ENCODE measurements around the gene CYP11A1.
"Not testable (repeated sequence)": the region's sequence is repeated elsewhere in the genome, so short reads cannot be mapped to it uniquely, and the experiment has no call there.

CYP11A1 gene

DNA sequence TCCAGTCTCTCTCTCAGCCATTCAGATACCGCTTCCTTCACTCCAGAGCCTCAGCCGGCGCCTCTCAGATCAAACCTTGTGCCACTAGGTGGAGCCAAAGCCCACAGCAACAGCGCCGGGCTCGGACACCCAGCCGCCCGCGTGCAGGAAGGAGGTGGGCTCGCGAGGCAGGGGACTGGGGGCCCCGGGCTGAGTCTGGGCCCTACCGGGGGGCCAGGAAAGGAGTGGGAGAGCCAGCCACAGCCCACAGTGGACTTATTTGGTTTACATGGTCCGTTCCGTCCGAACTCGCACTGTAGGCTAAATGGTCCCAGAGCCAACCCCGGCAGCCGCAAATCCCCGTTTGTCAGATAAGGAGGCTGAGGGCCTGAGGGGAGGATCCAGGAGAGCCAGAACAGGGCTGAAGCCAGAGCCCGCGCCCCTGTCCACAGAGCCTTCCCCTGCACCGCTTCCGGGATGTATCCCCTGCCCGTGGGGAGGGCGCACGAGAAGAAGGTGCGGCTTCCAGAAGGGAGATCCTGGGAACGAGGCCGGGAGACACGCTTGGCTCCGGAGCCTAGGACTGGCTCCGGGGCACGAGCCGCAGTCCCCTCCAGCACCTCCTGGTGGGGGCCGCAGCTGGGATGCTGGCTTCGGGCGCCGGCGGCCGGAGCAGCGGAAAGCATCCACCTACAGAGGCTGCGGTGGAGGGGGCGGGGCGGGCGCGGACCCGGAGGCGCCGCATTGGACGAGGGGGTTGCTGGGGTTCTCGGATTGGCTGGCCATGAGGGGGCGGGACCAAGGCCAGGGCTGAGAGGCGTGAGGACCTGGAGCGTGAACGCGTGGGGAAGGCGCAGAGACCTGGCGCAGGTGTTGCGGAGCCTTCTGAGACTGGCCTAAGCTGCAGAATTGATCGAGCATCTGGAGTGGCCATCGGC, 6.5 kb upstream of the CYP11A1 start:
- DNase-seq = peak; percentile 96

DNA sequence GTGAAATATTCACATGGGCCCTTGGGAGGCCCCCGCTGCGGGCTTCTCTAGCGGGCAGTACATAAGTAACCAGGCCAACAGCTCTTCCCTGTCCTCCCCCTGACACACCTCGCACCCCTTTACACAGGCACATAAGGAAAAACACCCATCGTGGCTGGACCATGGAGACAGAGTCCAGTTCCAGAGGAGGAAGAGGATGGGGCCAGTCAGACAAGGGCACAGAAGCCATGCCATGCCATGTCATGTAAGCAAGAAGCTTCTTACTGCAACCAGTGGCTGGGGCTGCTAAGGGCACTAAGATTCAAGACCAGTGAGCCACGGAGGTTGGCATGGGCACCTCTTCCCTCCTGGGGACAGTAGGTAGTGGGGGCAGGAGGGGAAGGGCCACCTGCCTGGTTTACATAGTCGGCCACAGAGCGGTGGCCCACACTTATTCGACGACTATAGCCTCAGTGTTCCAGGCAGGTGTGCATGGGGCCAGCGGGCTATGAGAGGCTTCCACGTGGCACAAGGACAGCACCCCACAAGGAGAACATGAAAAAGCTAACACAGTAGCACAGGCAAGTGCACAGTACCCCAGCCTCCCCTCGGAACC, 5.7 kb upstream of the CYP11A1 start:
- DNase-seq = no peak

- DNase-seq = no peak
Observed at GRCh38 chr15:74370471-74370870, 3.0 kb upstream of the CYP11A1 start.

DNA sequence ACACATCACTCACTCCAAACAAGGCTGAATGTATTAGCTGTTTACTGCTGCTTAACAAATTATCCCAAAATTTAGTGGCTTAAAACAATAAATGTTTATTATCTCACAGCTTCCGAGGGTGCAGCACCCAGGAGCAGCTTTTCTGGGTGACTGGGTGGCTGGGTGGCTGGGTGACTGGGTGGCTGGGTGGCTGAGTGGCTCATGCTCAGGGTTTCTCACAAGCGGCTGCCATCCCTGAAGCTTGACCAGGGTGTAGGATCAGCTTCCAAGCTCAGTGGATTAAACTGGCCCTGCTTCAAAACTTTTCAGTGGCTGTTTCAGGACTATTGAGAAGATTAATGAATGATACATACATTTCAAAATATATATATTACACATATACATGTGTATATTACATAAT, 2.3 kb upstream of the CYP11A1 start:
- DNase-seq = no peak

- no peak for DNase-seq
Observed at GRCh38 chr15:74369084-74369745, 1.8 kb upstream of the CYP11A1 start.

DNA sequence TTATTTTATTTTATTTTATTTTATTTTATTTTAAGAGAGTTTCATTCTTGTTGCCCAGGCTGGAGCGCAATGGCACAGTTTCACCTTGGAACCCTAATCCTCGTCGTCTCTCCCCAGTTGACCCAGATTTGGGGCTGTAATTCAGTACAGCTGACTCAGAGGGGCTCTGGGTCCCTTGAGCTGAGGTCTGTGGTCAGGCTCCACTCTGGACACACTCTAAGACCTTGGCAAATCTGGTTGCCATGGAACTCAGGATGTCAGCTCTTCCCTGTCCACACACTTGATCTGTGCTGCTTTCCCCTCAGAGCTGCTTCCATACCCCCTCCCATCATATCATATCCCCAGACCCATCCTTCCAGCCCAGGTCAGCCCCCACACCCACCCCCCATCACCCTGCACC, 675 bp upstream of the CYP11A1 start:
- no peak for DNase-seq

- DNase-seq = peak; percentile 9
Observed at GRCh38 chr15:74365598-74366445, 1.6 kb downstream of the CYP11A1 start.

DNA sequence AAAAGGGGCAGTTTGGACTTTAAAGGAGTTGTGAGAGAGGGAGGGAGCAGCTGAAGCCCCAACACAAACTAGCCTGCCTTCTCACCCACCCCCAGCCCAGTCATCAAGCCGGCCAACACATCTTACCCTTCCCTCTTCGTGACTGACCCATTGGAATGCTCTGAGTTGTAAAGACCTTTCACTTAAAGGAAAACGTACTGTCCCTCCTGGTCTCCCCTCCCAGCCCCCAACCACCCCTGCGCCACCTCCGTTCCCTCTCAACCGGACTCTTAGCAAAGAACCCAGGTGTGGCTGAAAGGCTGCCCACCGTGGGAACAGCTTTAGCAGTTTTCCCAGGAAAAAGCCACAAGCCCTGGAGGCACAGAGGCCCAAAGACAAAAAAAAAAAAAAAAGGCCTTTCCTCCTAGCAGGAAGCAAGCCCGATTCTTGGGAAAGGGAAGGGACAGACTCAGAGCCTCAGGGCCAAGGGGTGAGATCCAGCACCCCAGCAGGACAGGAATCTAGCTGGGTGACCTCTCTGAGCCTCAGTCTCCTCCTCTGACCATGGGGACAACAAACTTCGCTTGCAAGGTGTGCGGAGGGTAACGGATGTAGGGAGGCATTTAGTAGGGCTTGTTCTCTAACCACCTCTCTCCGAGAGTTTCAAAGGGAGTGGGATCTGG, 2.4 kb downstream of the CYP11A1 start:
- no peak for DNase-seq

- no peak for DNase-seq
Observed at GRCh38 chr15:74362482-74362881, 5.0 kb downstream of the CYP11A1 start.

DNA sequence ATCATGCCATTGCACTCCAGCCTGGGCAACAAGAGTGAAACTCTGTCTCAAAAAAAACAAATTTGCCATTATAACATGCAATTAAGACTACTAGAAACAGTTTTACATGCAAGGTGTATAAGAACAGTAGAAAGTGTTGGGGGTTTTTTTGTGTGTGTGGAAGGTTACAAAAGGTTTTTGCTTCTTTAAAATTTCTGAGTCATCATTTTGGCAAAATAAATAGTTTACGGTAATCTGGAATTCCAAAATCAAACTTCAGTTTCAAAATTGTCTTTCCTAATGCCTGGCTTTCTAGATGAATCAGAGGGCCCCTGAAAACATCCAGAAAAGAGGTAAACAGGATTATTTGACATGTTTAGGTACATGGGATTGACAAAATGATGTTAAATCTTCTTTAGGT, 6.6 kb downstream of the CYP11A1 start:
- not testable (repeated sequence) for DNase-seq

DNA sequence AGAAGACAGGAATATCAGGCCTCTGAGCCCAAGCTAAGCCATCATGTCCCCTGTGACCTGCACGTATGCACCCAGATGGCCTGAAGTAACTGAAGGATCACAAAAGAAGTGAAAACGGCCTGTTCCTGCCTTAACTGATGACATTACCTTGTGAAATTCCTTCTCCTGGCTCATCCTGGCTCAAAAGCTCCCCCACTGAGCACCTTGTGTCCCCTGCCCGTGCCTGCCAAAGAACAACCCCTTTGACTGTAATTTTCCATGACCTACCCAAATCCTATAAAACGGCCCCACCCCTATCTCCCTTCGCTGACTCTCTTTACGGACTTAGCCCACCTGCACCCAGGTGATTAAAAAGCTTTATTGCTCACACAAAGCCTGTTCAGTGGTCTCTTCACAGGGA, 8.1 kb downstream of the CYP11A1 start:
- DNase-seq = not testable (repeated sequence)

- not testable (repeated sequence) for DNase-seq
Observed at GRCh38 chr15:74357514-74357913, 9.9 kb downstream of the CYP11A1 start.

GRCh38 chr15:74356050-74356449, 11.4 kb downstream of the CYP11A1 start:
- not testable (repeated sequence) for DNase-seq

GRCh38 chr15:74353992-74354391, 13.5 kb downstream of the CYP11A1 start:
- not testable (repeated sequence) for DNase-seq

- no peak for DNase-seq
Observed at GRCh38 chr15:74352393-74352910, 15.0 kb downstream of the CYP11A1 start.

- DNase-seq = no peak
Observed at GRCh38 chr15:74351670-74352069, 15.8 kb downstream of the CYP11A1 start.

DNA sequence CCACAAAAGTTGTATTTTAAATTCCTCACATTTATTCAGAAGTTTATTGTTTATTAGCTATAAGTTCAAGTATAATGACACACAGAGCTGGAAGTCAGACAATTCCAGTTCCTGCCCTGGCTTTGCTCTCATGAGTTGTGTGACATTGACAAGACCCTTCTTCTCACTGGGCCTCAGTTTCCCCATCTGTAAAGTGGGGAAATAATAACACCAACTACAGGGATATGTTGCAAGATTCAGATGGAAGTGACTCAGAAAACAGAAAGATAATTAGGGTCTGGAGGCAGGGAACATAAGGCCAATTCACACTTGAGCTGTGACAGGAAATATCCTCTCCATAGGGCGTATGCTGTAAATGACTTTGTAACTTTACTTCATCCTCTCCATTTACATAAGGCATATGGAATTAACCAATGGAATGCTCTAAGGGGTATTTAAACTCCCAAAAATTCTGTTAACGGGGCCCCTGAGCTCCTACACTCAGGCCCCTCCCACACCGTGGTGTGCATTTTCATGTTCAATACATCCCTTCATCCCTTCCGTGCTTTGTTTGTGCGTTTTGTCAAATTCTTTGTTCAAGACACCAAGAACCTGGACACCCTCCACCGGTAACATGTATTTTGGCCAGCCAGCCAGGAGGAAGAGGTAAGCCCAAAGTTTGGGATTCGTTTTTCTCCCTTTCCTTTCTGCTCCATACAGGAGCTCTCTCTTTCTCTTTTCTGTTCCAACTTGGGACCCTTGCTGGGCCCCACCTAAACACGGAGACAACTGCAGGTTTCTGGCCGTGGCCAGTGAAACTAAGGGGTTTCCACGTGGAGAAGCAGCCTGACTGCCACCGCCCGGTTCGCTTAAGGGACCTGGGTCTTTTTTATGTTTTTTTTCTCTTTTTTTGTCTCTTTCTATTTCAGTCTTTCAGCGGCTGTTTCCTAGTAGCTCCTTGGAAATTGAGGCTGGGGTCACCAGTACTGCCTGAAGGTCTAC, 16.9 kb downstream of the CYP11A1 start:
- DNase-seq = no peak

- DNase-seq = no peak
Observed at GRCh38 chr15:74349241-74349778, 18.1 kb downstream of the CYP11A1 start.

GRCh38 chr15:74347757-74348250, 19.6 kb downstream of the CYP11A1 start:
- DNase-seq = no peak

DNA sequence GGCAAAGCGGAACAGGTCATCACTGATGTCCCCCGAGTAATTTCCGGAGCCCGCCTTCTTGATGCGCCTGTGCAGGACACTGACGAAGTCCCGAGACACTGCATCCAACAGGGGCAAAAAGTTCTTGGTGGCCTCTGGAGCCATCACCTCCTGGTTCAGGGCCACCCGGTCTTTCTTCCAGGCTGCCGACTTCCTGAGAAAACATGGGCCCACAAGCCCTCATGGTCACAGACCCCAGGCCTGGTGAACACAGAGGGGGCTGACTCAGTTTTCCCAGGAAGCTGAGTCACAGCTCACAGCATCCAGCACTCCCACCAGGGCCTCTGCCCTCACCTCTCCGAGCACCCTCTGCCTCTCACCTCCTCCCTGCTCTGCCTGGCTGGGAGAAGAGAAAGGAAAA, 22.4 kb downstream of the CYP11A1 start:
- DNase-seq = no peak
